OCI-LY7 (cell line): ENCODE measurements around the gene ATP8B3. TPM values are rescaled to one million over a fixed set of nuclear protein-coding genes. Genes with fewer than 3 reads are reported as not detected.
A peak's percentile ranks its signal among the peaks of the same experiment; 100 is the strongest.

Source experiments
- BruUV-seq: library from RNA; stranded (reverse); fragments of 400-500 nt; replicated peaks from 2 replicates; lab custom pipeline; 2021; lab: Mats Ljungman, UMichigan
- CTCF ChIA-PET: fragments of 300-600 bp; sonication (Branson Sonifier 250); formaldehyde crosslinking; loops from one replicate; lab custom pipeline; 2022; ENCODE audit warnings: antibody characterized with exemption; ENCODE audit not compliant: unreplicated experiment; lab: Charles Lee
- POLR2A ChIA-PET: fragments of 300-600 bp; sonication (Branson Sonifier 250); formaldehyde crosslinking; loops from one replicate; lab custom pipeline; 2022; ENCODE audit warnings: antibody characterized with exemption; lab: Charles Lee
- DNase-seq: peaks from one replicate; pipeline ENCODE4 v3.0.0-alpha.2; 2015; ENCODE audit warnings: low spot score
- H2AFZ ChIP-seq: fragments of 200-600 bp; sonication (generic), shearing (Covaris generic); 2 replicates; pipeline ENCODE4 v1.6.1; 2014; ENCODE audit warnings: mild to moderate bottlenecking, antibody characterized with exemption, low read length, moderate library complexity
- H3K27ac ChIP-seq: fragments of 200-600 bp; sonication (generic); 2 replicates; pipeline ENCODE4 v1.5.1; 2014; ENCODE audit warnings: mixed run types, low read depth, mild to moderate bottlenecking, moderate library complexity, low read length, inconsistent platforms; ENCODE audit not compliant: poor library complexity, severe bottlenecking
- H3K36me3 ChIP-seq: fragments of 200-600 bp; sonication (generic); 2 replicates; pipeline ENCODE4 v1.6.1; 2014; ENCODE audit warnings: mild to moderate bottlenecking, antibody characterized with exemption, low read length, moderate library complexity, mixed read lengths; ENCODE audit not compliant: insufficient read depth
- H3K4me1 ChIP-seq: fragments of 200-600 bp; sonication (generic); 2 replicates; pipeline ENCODE4 v1.5.1; 2014; ENCODE audit warnings: mild to moderate bottlenecking, low read length; ENCODE audit not compliant: insufficient read depth, poor library complexity, severe bottlenecking
- H3K4me2 ChIP-seq: fragments of 200-600 bp; sonication (generic); 2 replicates; pipeline ENCODE4 v1.6.1; 2014; ENCODE audit warnings: mild to moderate bottlenecking, low read length
- H3K4me3 ChIP-seq: fragments of 200-600 bp; sonication (generic); 2 replicates; pipeline ENCODE4 v1.5.1; 2014; ENCODE audit warnings: mild to moderate bottlenecking, low read depth, low read length; ENCODE audit not compliant: poor library complexity, severe bottlenecking
- H3K79me2 ChIP-seq: fragments of 200-600 bp; sonication (generic); 2 replicates; pipeline ENCODE4 v1.6.1; 2016; ENCODE audit warnings: low read depth, mild to moderate bottlenecking, low read length, moderate library complexity, mixed read lengths; ENCODE audit not compliant: insufficient read depth
- H3K9me2 ChIP-seq: fragments of 200-600 bp; sonication (generic); 2 replicates; pipeline ENCODE4 v1.6.1; 2016; ENCODE audit warnings: mild to moderate bottlenecking, low read length, mixed read lengths; ENCODE audit not compliant: insufficient read depth
- H3K9me3 ChIP-seq: fragments of 200-600 bp; sonication (generic); 2 replicates; pipeline ENCODE4 v1.6.1; 2014; ENCODE audit warnings: mild to moderate bottlenecking, mixed run types, low read length, mixed read lengths
- H4K20me1 ChIP-seq: fragments of 200-600 bp; sonication (generic); 2 replicates; pipeline ENCODE4 v1.6.1; 2014; ENCODE audit warnings: mild to moderate bottlenecking, antibody characterized with exemption, low read length, moderate library complexity, mixed read lengths; ENCODE audit not compliant: insufficient read depth
- CTCF ChIP-seq: fragments of 200-600 bp; sonication (generic); conservative IDR thresholded peaks from 2 replicates; pipeline ENCODE4 v1.5.1; 2014; ENCODE audit warnings: mild to moderate bottlenecking, antibody characterized with exemption, low read length, moderate library complexity, mixed read lengths
- EZH2phosphoT487 ChIP-seq: fragments of 200-600 bp; sonication (generic); IDR thresholded peaks from 2 replicates; pipeline ENCODE4 v1.6.1; 2018; ENCODE audit warnings: low read depth, borderline replicate concordance, mild to moderate bottlenecking, mixed run types, antibody characterized with exemption, low read length, moderate library complexity, mixed read lengths
- intact Hi-C: fragments of 100-400 bp; cut with micrococcal nuclease; formaldehyde crosslinking; loops from one replicate; pipeline ENCODE4 v1.10.0; 2022; ENCODE audit not compliant: unreplicated experiment
- total RNA-seq, 2 experiments: library from RNA; depleted of rRNA in 1 of 2; stranded (reverse); fragments of >200 nt in 1 of 2; shearing (Covaris generic) in 1 of 2; gene quantifications; 2 replicates each; pipeline ENCODE4 v1.2.3, GENCODE V29; 2014 to 2022

Gene ATP8B3
- total RNA-seq, 2 experiments from 2014 or later: 5.9 to 19.3 TPM

GRCh38 chr19:1857648-1858326 lies 45.7 kb upstream of the ATP8B3 start:
- Histone ChIP-seq H3K4me3 (peak overlapping the region; percentile 68), H2AFZ (no peak overlapping the region), H3K9me2 (no peaks in the 10 kb centered on the region), H3K27ac (peak overlapping the region; percentile 86), H3K4me2 (peak overlapping the region; percentile 98), H3K9me3 (no peaks in the 10 kb centered on the region), H3K4me1 (peaks cover 88% of the 10 kb centered on the region), H3K36me3 (peaks cover 20% of the 10 kb centered on the region), H3K79me2 (peaks cover 87% of the 10 kb centered on the region), H4K20me1 (peaks cover 28% of the 10 kb centered on the region)
- CTCF ChIA-PET: no interaction called here
- no TSS peak for BruUV-seq
- POLR2A ChIA-PET: interaction anchor here (0.6 to 1.8 kb wide), 4 partner anchors 17 to 303 kb away, joined by 3 to 6 read pairs (median 4); no protein-coding TSS in a partner anchor
- intact Hi-C loops: no loop called here
- TF ChIP-seq CTCF (no peak), EZH2phosphoT487 (no peak)
- DNase-seq: no peak

- peaks cover 21% of the 10 kb centered on the region for H3K36me3 ChIP-seq
- H3K4me2 ChIP-seq: peak overlapping the region; percentile 98
- H3K27ac ChIP-seq: peak overlapping the region; percentile 86
- peaks cover 88% of the 10 kb centered on the region for H3K79me2 ChIP-seq
- BruUV-seq: no TSS peak
- no peaks in the 10 kb centered on the region for H3K9me3 ChIP-seq
- no peak overlapping the region for H2AFZ ChIP-seq
- ChIA-PET CTCF (no interaction called here), POLR2A (interaction anchor here (0.7 to 1.8 kb wide), 2 partner anchors 19 to 304 kb away, joined by 3 to 6 read pairs; no protein-coding TSS in a partner anchor)
- no peak for TF ChIP-seq EZH2phosphoT487
- no peak for TF ChIP-seq CTCF
- H3K4me3 ChIP-seq: peak overlapping the region; percentile 68
- H3K4me1 ChIP-seq: peaks cover 88% of the 10 kb centered on the region
- H4K20me1 ChIP-seq: peaks cover 26% of the 10 kb centered on the region
- H3K9me2 ChIP-seq: no peaks in the 10 kb centered on the region
- intact Hi-C loops: no loop called here
- peak; percentile 82 for DNase-seq
Observed at GRCh38 chr19:1856698-1857603, 44.9 kb upstream of the ATP8B3 start.
